Measurements from ENCODE around the gene ZFP1. TPM values are rescaled to one million over a fixed set of nuclear protein-coding genes. Genes with fewer than 3 reads are reported as not detected.
A peak's percentile ranks its signal among the peaks of the same experiment; 100 is the strongest.

Gene ZFP1
- polyA plus RNA-seq, 2 of the 4 experiments (the other 2 are of a cell fraction) = 14.4 to 16.1 TPM

DNA sequence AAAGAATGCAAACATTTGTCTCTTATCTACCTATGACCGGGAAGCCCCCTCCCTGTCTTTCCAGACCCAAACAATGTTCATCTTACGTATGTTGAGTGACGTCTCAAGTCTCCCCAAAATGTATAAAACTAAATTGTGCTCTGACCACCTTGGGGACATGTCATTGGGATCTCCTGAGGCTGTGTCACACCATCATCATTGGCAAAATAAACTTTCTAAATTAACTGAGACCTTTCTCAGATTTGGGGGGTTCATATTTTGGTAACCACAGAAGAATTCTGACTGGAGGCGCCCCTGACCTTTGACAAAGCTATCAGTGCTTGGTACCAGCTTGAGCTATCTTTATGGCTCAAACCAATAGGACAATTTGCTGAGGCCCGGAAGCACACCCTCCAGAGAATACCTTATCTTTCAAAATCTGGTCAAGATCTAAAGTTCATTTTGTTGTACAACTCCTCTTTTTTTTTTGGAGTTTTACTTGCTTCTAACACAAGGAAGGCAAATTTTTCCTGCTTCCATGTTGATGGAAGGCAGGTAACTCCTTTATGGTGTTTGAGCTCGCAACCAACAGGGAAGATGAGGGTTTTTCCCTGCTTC is 29.3 kb upstream of the ZFP1 start:
- H3K4me1 ChIP-seq = peaks cover 8% of the 10 kb centered on the region; the same call in 2 of the 3 replicates
- CTCF ChIA-PET = interaction anchor here (0.6 to 13.4 kb wide), 6 partner anchors 9 to 133 kb away, joined by 3 to 252 read pairs (median 3); partner anchors contain the start of gene ZNRF1
- no peak overlapping the region for H3K4me2 ChIP-seq
- DNase-seq (ENCODE audit: low read depth in 1 of 2, low spot score in 1 of 2) = no peak
- no peak overlapping the region for H3K27ac ChIP-seq
- no peak for FAIRE-seq
- TF ChIP-seq, protein P1, sequence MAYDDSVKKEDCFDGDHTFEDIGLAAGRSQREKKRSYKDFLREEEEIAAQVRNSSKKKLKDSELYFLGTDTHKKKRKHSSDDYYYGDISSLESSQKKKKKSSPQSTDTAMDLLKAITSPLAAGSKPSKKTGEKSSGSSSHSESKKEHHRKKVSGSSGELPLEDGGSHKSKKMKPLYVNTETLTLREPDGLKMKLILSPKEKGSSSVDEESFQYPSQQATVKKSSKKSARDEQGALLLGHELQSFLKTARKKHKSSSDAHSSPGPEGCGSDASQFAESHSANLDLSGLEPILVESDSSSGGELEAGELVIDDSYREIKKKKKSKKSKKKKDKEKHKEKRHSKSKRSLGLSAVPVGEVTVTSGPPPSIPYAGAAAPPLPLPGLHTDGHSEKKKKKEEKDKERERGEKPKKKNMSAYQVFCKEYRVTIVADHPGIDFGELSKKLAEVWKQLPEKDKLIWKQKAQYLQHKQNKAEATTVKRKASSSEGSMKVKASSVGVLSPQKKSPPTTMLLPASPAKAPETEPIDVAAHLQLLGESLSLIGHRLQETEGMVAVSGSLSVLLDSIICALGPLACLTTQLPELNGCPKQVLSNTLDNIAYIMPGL (CRISPR knock-in tag; IDR thresholded peaks at IDR 0.05; ENCODE audit: borderline replicate concordance) = no peak
- no peak for TF ChIP-seq E2F6 (IDR thresholded peaks at IDR 0.05; ENCODE audit: borderline replicate concordance, low read depth)
- WGBS (ENCODE audit: missing lambda C conversion rate) = 81% methylated on average over 6 of the region's 6 CpGs
- ATAC-seq = no peak
- POLR2A ChIA-PET = no interaction called here
- peaks cover 9% of the 10 kb centered on the region; the same call in 2 of the 3 replicates for H3K9me3 ChIP-seq
- no peak overlapping the region for H3K4me3 ChIP-seq

GRCh38 chr16:75120253-75120652 is 28.1 kb upstream of the ZFP1 start:
- POLR2A ChIA-PET = no interaction called here

GRCh38 chr16:75121949-75122568 is 26.3 kb upstream of the ZFP1 start:
- H3K4me1 ChIP-seq = no peaks in the 10 kb centered on the region
- peaks cover 9% of the 10 kb centered on the region; the same call in 2 of the 3 replicates for H3K9me3 ChIP-seq
- no peak overlapping the region for H3K4me3 ChIP-seq
- ChIA-PET CTCF (interaction anchor here (1.2 to 5.6 kb wide), 5 partner anchors 8 to 139 kb away, joined by 3 to 39 read pairs (median 4); partner anchors contain the start of gene ZNRF1), POLR2A (no interaction called here)
- WGBS (ENCODE audit: missing lambda C conversion rate) = 80% methylated on average over 6 of the region's 6 CpGs
- no peak for FAIRE-seq
- H3K4me2 ChIP-seq = no peak overlapping the region
- DNase-seq (ENCODE audit: low read depth in 1 of 2, low spot score in 1 of 2) = no peak
- H3K27ac ChIP-seq = no peak overlapping the region
- TF ChIP-seq EHF (CRISPR knock-in tag; IDR thresholded peaks at IDR 0.05) (no peak), POLR2AphosphoS2 (conservative IDR thresholded peaks at IDR 0.05; ENCODE audit: low read length) (no peak), PBX3 (IDR thresholded peaks at IDR 0.05) (no peak), TFCP2L1 (CRISPR knock-in tag; IDR thresholded peaks at IDR 0.05) (no peak), ZSCAN20 (CRISPR knock-in tag; IDR thresholded peaks at IDR 0.05) (no peak), REST (IDR thresholded peaks at IDR 0.05) (no peak)
- ATAC-seq = no peak

More at GRCh38 chr16:75120253-75120652, 28.1 kb upstream of the ZFP1 start:
- peaks cover 9% of the 10 kb centered on the region; the same call in 2 of the 3 replicates for H3K9me3 ChIP-seq
- no peak overlapping the region for H3K27ac ChIP-seq
- ATAC-seq = no peak
- H3K4me3 ChIP-seq = no peak overlapping the region
- peak; percentile 14; a peak in 1 of 4 replicates for TF ChIP-seq CEBPB (IDR thresholded peaks at IDR 0.05)
- TF ChIP-seq RNF2 (IDR thresholded peaks at IDR 0.05; ENCODE audit: borderline replicate concordance, low read depth) = no peak
- TF ChIP-seq SMC3 (IDR thresholded peaks at IDR 0.05) = no peak
- no peak for TF ChIP-seq CTCF (IDR thresholded peaks at IDR 0.05)
- TF ChIP-seq JUNB (IDR thresholded peaks at IDR 0.05) = no peak
- no peak for DNase-seq (ENCODE audit: low read depth in 1 of 2, low spot score in 1 of 2)
- H3K4me2 ChIP-seq = peak overlapping the region; percentile 28; the same call in 1 of the 3 replicates
- 39% methylated on average over 4 of the region's 4 CpGs for WGBS (ENCODE audit: missing lambda C conversion rate)
- CTCF ChIA-PET = interaction anchor here (0.9 to 13.4 kb wide), 3 partner anchors 10 to 124 kb away, joined by 3 to 252 read pairs (median 39); partner anchors contain the start of gene ZNRF1
- H3K4me1 ChIP-seq = peaks cover 8% of the 10 kb centered on the region; the same call in 2 of the 3 replicates
- FAIRE-seq = no peak

Measured in A549 (cell line).